GM19025 (cell line): ENCODE results near the gene ZNF536.
"Not testable (repeated sequence)": the region's sequence is repeated elsewhere in the genome, so short reads cannot be mapped to it uniquely, and the experiment has no call there.

Source experiments
- ATAC-seq: cut with Tn5 transposase; IDR thresholded peaks from one replicate; pipeline ENCODE4 v1.9.1; 2021; ENCODE audit warnings: mild to moderate bottlenecking, low read depth, moderate library complexity; ENCODE audit not compliant: unreplicated experiment

The ZNF536 gene

DNA sequence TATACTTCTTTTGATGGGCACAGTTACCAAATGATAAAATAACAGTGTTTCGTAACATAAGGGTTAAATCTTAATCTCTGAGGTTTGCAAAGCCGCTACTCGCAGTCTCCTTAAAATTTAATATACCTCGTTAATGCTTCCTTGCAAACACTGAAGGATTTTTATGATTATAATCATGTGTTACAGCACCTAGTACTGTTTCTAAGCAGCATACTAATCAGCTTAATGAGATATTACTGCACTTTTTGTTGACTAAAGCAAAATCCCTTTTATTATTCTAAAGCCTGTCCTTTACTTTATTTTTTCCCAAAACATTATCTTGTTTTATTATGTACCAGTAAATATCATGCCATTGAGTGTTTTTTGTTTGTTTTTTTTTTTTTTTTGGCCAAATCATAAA is 70.5 kb downstream of the ZNF536 start:
- no peak for ATAC-seq

GRCh38 chr19:30443531-30444252 is 71.5 kb downstream of the ZNF536 start:
- no peak for ATAC-seq

GRCh38 chr19:30444253-30444671 is 72.1 kb downstream of the ZNF536 start:
- no peak for ATAC-seq

GRCh38 chr19:30444686-30445232 is 72.6 kb downstream of the ZNF536 start:
- ATAC-seq: no peak

DNA sequence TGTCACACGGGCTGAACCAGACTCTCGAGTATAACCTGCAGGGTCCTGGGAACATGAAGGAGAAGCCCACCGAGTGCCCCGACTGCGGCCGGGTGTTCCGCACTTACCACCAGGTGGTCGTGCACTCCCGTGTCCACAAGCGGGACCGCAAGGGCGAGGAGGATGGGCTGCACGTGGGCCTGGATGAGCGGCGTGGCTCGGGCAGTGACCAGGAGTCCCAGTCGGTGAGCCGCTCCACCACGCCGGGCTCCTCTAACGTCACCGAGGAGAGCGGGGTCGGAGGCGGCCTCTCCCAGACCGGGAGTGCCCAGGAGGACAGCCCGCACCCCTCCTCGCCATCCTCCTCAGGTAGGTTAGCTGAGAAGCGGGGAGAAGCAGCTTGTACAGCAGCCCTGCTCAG is 73.2 kb downstream of the ZNF536 start:
- ATAC-seq: no peak

DNA sequence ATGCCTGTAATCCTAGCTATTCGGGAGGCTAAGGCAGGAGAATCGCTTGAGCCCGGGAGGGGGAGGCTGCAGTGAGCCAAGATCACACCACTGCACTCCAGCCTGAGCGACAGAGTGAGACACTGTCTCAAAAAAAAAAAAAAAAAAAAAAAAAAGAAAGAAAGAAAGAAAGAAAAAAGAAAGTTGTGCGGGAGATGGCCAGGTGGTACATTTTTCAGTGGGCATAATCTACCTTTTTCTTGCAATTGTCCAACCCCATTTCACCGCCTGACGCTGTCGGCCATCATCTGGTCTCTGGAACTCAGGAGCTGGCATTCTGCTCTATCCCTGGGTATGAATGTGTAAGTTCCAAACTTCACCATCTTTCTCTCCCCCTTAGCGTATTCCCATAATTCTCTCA is 73.9 kb downstream of the ZNF536 start:
- not testable (repeated sequence) for ATAC-seq

- ATAC-seq: no peak
These were observed 74.8 kb downstream of the ZNF536 start for GRCh38 chr19:30446850-30447552.

DNA sequence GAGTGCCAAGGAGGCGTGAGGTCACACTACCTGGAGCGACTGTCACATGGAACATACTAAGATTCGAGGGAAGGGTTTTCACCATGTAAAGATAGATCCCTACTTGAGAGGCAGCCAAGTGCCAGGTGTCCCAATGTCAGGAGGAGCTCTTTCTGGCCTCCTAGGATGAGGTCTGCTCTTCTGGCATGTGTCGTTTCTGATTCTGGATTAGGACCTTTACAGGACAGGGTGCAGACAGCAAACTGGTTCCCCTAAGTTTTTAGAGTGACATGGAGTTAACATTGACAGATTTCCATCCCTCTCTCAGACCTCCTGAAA is 75.3 kb downstream of the ZNF536 start:
- ATAC-seq: no peak

DNA sequence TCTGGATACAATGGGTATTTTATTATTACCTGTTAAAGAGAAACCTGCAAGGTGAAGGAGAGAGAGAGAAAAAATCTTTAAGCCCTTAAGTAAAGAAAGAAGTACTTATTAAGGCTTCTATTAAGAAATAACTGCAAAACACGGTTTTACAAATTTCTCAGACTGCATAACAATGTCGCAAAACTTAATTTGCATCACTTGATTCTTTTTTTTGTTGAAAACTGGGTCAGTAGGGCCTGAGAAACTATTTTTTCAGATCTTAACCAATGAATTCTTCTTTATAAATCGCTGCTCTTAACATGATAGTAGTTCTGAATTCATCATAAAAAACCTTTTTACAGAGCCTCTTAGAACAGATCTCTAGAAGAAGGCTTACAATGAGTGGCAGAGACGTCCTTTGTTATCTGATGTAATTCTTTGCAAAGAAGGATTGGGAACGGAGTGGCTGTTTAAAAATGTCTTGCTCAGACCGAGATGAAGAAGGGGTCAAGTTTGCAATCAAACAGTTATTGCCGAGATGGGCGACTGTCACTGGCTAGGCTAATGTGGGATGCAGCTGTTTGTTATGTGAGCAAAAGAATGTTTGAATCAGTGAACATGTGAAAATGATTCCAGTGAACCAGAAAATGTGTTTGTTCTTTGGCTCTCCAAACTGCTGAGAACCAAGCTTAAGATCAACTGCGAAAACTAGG is 76.3 kb downstream of the ZNF536 start:
- no peak for ATAC-seq

DNA sequence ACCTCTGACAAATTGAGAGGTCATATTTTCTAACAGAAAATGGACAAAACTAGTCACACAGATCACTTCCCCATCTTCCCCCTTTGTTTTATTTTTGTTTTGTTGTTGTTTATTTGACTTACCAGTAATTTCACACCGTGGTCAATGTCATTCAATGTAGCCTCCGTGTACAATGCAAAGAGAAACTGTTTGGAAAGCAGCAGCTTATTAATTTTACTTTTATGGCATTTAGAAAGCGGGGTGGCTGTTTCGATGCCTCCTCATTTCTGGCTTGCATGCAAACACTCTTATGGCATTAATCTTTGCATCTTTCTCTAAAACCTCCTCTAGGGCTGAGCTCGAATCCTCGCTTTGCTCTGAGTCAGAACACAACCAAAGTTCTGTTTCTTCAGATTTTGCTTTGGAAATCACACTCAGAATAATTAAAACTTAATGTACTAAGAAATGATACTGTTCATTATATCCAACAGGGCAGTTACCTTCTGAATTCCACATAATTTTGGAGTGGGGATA is 77.0 kb downstream of the ZNF536 start:
- no peak for ATAC-seq

- ATAC-seq: no peak
These were observed 77.5 kb downstream of the ZNF536 start for GRCh38 chr19:30449673-30450072.

DNA sequence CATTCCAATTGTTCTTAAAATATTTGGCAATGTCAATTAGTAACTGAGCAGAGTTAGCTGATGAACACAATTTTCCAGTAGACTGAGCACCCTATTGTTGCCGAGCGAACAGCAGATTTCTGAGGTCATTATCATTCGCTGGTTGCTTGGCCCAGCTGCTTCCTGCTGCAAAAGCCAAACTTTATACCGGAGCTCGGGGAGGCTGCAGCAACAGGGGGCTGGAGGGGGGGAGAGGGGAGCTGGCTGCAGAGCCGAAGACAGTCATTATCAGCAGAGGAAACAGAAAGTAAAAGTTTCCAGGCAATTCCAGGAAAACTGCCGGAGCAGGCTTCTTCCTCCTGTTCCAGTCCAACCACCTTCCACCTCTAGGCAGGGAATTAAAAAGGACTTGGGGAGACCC is 77.9 kb downstream of the ZNF536 start:
- no peak for ATAC-seq

GRCh38 chr19:30450835-30451321 is 78.7 kb downstream of the ZNF536 start:
- ATAC-seq: no peak

- ATAC-seq: no peak
These were observed 80.7 kb downstream of the ZNF536 start for GRCh38 chr19:30452931-30453330.

GRCh38 chr19:30453743-30454142 is 81.6 kb downstream of the ZNF536 start:
- no peak for ATAC-seq

DNA sequence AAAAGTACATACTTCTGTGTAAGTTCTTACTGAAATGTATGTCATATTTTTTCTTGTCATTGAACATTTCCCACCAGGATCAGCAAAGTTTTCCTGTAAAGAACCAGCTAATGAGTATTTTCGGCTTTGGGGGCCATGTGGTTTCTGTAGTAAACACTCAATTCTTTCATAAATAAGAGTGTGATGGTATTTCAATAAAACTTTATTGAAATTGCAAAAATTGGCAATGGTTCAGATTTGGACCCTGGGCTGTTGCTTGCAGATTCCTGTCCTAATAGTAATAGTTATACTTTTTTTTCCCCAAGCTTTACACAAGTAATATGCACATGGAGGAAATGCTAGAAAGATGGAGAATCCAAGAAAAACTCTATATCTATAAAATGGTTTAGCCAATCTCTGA is 83.7 kb downstream of the ZNF536 start:
- no peak for ATAC-seq

GRCh38 chr19:30457484-30457883 is 85.3 kb downstream of the ZNF536 start:
- no peak for ATAC-seq

DNA sequence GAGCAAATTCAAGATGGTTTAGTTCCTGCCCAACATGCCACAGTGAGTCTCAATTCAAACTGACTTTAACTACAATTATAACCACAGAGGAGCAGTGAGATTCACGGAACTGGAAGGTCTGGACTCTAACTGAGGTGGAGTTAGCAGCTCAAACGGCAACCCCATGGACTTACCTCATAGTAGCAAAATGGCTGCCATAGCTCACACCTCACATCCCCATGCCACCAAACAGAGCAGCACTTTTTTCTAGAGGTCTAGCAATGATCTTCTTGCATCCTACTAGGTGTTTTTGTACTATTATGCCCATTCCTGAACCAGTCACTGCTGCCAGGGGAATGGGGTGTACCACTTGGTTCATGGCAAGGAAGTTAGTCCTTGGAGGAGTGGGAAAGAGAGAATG is 87.7 kb downstream of the ZNF536 start:
- ATAC-seq: no peak

DNA sequence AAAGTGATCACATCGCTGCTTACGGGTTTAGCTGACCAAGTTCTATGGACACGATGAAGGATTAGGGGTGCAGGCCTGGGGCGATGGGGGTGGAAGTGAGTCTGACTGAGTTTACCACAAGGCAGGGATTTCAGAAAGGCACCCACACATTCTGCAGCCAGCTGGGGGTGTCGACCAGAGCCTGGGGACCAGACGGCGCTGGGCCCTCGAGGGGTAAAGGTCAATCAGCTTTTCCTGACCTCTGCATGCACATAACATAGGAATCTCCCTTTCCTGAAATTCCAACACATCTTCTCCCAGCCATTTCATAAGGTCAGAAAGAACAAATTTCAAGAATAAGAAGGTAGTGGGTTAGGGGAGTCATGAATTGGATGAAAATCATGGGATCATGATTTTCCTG is 92.0 kb downstream of the ZNF536 start:
- ATAC-seq: no peak

GRCh38 chr19:30466598-30466997 is 94.4 kb downstream of the ZNF536 start:
- ATAC-seq: not testable (repeated sequence)

- ATAC-seq: no peak
These were observed 95.1 kb downstream of the ZNF536 start for GRCh38 chr19:30467239-30467638.
